HCT116 (cell line): ENCODE data around the gene NTRK3. TPM values are rescaled to one million over a fixed set of nuclear protein-coding genes. Genes with fewer than 3 reads are reported as not detected.

ENCODE experiments used
- ATAC-seq: fragments of 200-7000 bp; cut with Tn5 transposase; 2 replicates; pipeline ENCODE4 v1.9.1; 2020; ENCODE audit warnings: mild to moderate bottlenecking, moderate library complexity
- BruUV-seq: library from RNA; stranded (reverse); fragments of 400-500 nt; replicated peaks from 2 replicates; lab custom pipeline; 2021; lab: Mats Ljungman, UMichigan
- CTCF ChIA-PET: fragments of 300-600 bp; sonication (Branson Sonifier 250); formaldehyde crosslinking; loops from one replicate; lab custom pipeline; 2021; ENCODE audit warnings: antibody characterized with exemption; lab: Charles Lee
- POLR2A ChIA-PET: fragments of 300-600, 350-600 bp; sonication (Branson Sonifier 250); formaldehyde crosslinking; loops from one replicate; lab custom pipeline; 2021; ENCODE audit warnings: antibody characterized with exemption; lab: Charles Lee
- RAD21 ChIA-PET, 2 experiments: fragments of 300-600 bp; sonication (Branson Sonifier 250); formaldehyde crosslinking; loops; one replicate each; lab custom pipeline; 2023; ENCODE audit warnings: low total read pairs in 2 of 2; ENCODE audit not compliant: uncharacterized antibody in 2 of 2, unreplicated experiment in 2 of 2, low non-redundant PET in 1 of 2; lab: Charles Lee
- DNase-seq: peaks from one replicate; pipeline ENCODE4 v3.0.0-alpha.2; 2010; ENCODE audit warnings: low read depth, low spot score
- H2AFZ ChIP-seq: fragments of 200-600 bp; shearing (Covaris generic), sonication (generic); 2 replicates; pipeline ENCODE4 v1.6.1; 2017; ENCODE audit warnings: low read depth, mixed run types, mixed read lengths, antibody characterized with exemption, low read length; ENCODE audit not compliant: poor library complexity, severe bottlenecking
- H3K27ac ChIP-seq: 2 replicates; pipeline ENCODE4 v1.5.1; 2012; ENCODE audit warnings: low read depth, low read length
- H3K27me3 ChIP-seq: fragments of 200-600 bp; sonication (generic); 2 replicates; pipeline ENCODE4 v1.6.1; 2016; ENCODE audit warnings: mixed run types, low read length, mixed read lengths; ENCODE audit not compliant: insufficient read depth
- H3K36me3 ChIP-seq, 2 experiments: fragments of 200-500 bp in 1 of 2; fragments of 200-600 bp in 1 of 2; sonication (Bioruptor generic) in 1 of 2; sonication (generic) in 1 of 2; 2 replicates each; pipeline versions ENCODE4 v1.5.1 to v1.6.1; 2014 to 2016; ENCODE audit warnings: low read length in 2 of 2, inconsistent platforms in 1 of 2, mixed read lengths in 1 of 2, mixed run types in 1 of 2; ENCODE audit not compliant: insufficient read depth in 2 of 2, control insufficient read depth in 1 of 2
- H3K4me1 ChIP-seq, 2 experiments: fragments of 200-600 bp in 1 of 2; sonication (generic) in 1 of 2; 2 replicates each; pipeline versions ENCODE4 v1.5.1 to v1.6.1; 2012 to 2017; ENCODE audit warnings: low read length in 2 of 2, inconsistent platforms in 1 of 2, mild to moderate bottlenecking in 1 of 2, mixed read lengths in 1 of 2, mixed run types in 1 of 2, moderate library complexity in 1 of 2; ENCODE audit not compliant: insufficient read depth in 2 of 2, control insufficient read depth in 1 of 2
- H3K4me2 ChIP-seq: fragments of 200-600 bp; sonication (generic); 2 replicates; pipeline ENCODE4 v1.6.1; 2017; ENCODE audit warnings: mixed run types, low read length, mixed read lengths
- H3K4me3 ChIP-seq, 2 experiments: fragments of 200-600 bp in 1 of 2; sonication (generic) in 1 of 2; replicated peaks in 1 of 2; 2 replicates each; pipeline ENCODE4 v1.5.1; 2011 to 2016; ENCODE audit warnings: low read length in 2 of 2, control low read depth in 1 of 2, low read depth in 1 of 2, mild to moderate bottlenecking in 1 of 2, mixed read lengths in 1 of 2, mixed run types in 1 of 2
- H3K79me2 ChIP-seq: fragments of 200-600 bp; sonication (generic); 2 replicates; pipeline ENCODE4 v1.6.1; 2017; ENCODE audit warnings: mild to moderate bottlenecking, mixed run types, low read length, moderate library complexity, mixed read lengths; ENCODE audit not compliant: insufficient read depth
- H3K9ac ChIP-seq: fragments of 200-600 bp; sonication (generic); 2 replicates; pipeline ENCODE4 v1.6.1; 2016; ENCODE audit warnings: low read length, mixed read lengths
- H3K9me2 ChIP-seq: fragments of 200-600 bp; sonication (generic), shearing (Covaris generic); 2 replicates; pipeline ENCODE4 v1.6.1; 2017; ENCODE audit warnings: mixed run types, mild to moderate bottlenecking, moderate library complexity; ENCODE audit not compliant: insufficient read depth
- H3K9me3 ChIP-seq, 2 experiments: fragments of 200-500 bp in 1 of 2; fragments of 200-600 bp in 1 of 2; sonication (Bioruptor generic) in 1 of 2; sonication (generic) in 1 of 2; 2 replicates each; pipeline ENCODE4 v1.6.1; 2014 to 2017; ENCODE audit warnings: low read length in 2 of 2, mixed read lengths in 2 of 2, inconsistent platforms in 1 of 2, low read depth in 1 of 2, mild to moderate bottlenecking in 1 of 2, mixed run types in 1 of 2, moderate library complexity in 1 of 2; ENCODE audit not compliant: control insufficient read depth in 1 of 2, insufficient read depth in 1 of 2
- H4K20me1 ChIP-seq: fragments of 200-600 bp; sonication (generic), shearing (Covaris generic); 2 replicates; pipeline ENCODE4 v1.6.1; 2017; ENCODE audit warnings: mixed run types, mild to moderate bottlenecking, moderate library complexity; ENCODE audit not compliant: insufficient read depth
- ATF3 ChIP-seq: IDR thresholded peaks from 2 replicates; pipeline ENCODE4 v1.6.1; 2012
- CEBPB ChIP-seq: IDR thresholded peaks from 2 replicates; pipeline ENCODE4 v1.6.1; 2012; ENCODE audit warnings: low read depth
- ELF1 ChIP-seq: IDR thresholded peaks from 2 replicates; pipeline ENCODE4 v1.6.1; 2012; ENCODE audit warnings: low read depth, borderline replicate concordance
- EZH2 ChIP-seq: fragments of 200-600 bp; sonication (generic); IDR thresholded peaks from 2 replicates; pipeline ENCODE4 v1.6.1; 2017; ENCODE audit warnings: antibody characterized with exemption, mixed run types
- EZH2phosphoT487 ChIP-seq: fragments of 200-600 bp; IDR thresholded peaks from 2 replicates; pipeline ENCODE4 v1.6.1; 2018; ENCODE audit warnings: antibody characterized with exemption, borderline replicate concordance
- FOSL1 ChIP-seq: IDR thresholded peaks from 2 replicates; pipeline ENCODE4 v1.6.1; 2012; ENCODE audit warnings: low read depth
- JUND ChIP-seq: IDR thresholded peaks from 2 replicates; pipeline ENCODE4 v1.6.1; 2012
- POLR2AphosphoS5 ChIP-seq: IDR thresholded peaks from 2 replicates; pipeline ENCODE4 v1.6.1; 2011; ENCODE audit warnings: mild to moderate bottlenecking, low read depth, low read length, moderate library complexity
- RAD21 ChIP-seq: IDR thresholded peaks from 2 replicates; pipeline ENCODE4 v1.6.1; 2012; ENCODE audit warnings: low read depth, mild to moderate bottlenecking
- REST ChIP-seq: IDR thresholded peaks from 2 replicates; pipeline ENCODE4 v1.6.1; 2012; ENCODE audit warnings: low read depth
- SP1 ChIP-seq: IDR thresholded peaks from 2 replicates; pipeline ENCODE4 v1.6.1; 2012; ENCODE audit warnings: low read depth
- TCF7L2 ChIP-seq: IDR thresholded peaks from 2 replicates; pipeline ENCODE4 v1.7.0; 2011; ENCODE audit warnings: borderline replicate concordance, inconsistent platforms; ENCODE audit not compliant: insufficient read depth, insufficient read length; ENCODE audit errors: extremely low read depth
- YY1 ChIP-seq: IDR thresholded peaks from 2 replicates; pipeline ENCODE4 v1.6.1; 2011; ENCODE audit warnings: low read length, low read depth, moderate library complexity, mild to moderate bottlenecking; ENCODE audit not compliant: insufficient replicate concordance; ENCODE audit errors: extremely low read depth
- ZFX ChIP-seq: fragments of 450-650 bp; IDR thresholded peaks from 2 replicates; pipeline ENCODE4 v1.6.1; 2017
- ZNF274 ChIP-seq: fragments of 200-500 bp; sonication (Bioruptor generic); IDR thresholded peaks from 2 replicates; pipeline ENCODE4 v1.6.1; 2014; ENCODE audit warnings: mild to moderate bottlenecking, low read depth, low read length, inconsistent platforms
- intact Hi-C: fragments of 100-400 bp; cut with micrococcal nuclease; formaldehyde crosslinking; loops from 2 replicates; pipeline ENCODE4 v1.10.0; 2022
- total RNA-seq: library from RNA; stranded (reverse); gene quantifications from one replicate; pipeline ENCODE4 v1.2.1, GENCODE V29; 2021; ENCODE audit not compliant: unreplicated experiment

The NTRK3 gene
- total RNA-seq, 1 experiment from 2014 or later, result not detected

- no peaks in the 10 kb centered on the region for H3K4me1 ChIP-seq
- DNase-seq (no peak), ATAC-seq (no peak)
- ChIA-PET RAD21 (no interaction called here), CTCF (no interaction called here), POLR2A (no interaction called here)
- H3K9me3 ChIP-seq, result peaks cover 0 to 19% of the 10 kb centered on the region in 2 experiments; a peak in 2 of 4 replicates
- no peak overlapping the region for H2AFZ ChIP-seq
- H3K9ac ChIP-seq, result no peak overlapping the region
- no peaks in the 10 kb centered on the region for H3K36me3 ChIP-seq
- no peak overlapping the region for H3K27ac ChIP-seq
- H4K20me1 ChIP-seq, result no peaks in the 10 kb centered on the region
- H3K4me3 ChIP-seq, result no peak overlapping the region
- intact Hi-C loops, result no loop called here
- no peak overlapping the region for H3K4me2 ChIP-seq
- H3K79me2 ChIP-seq, result no peaks in the 10 kb centered on the region
- TF ChIP-seq RAD21 (no peak), ZFX (no peak)
- H3K9me2 ChIP-seq, result no peaks in the 10 kb centered on the region
- no peaks in the 10 kb centered on the region for H3K27me3 ChIP-seq
- BruUV-seq, result no TSS peak
These were observed 427.9 kb downstream of the NTRK3 start for GRCh38 chr15:87828608-87829007.

- DNase-seq (no peak), ATAC-seq (no peak)
- BruUV-seq, result no TSS peak
- Histone ChIP-seq H3K4me3 (no peak overlapping the region), H3K9me2 (no peaks in the 10 kb centered on the region), H3K9me3 (peaks cover 0 to 24% of the 10 kb centered on the region in 2 experiments; a peak in 2 of 4 replicates), H3K27ac (no peak overlapping the region), H4K20me1 (no peaks in the 10 kb centered on the region), H3K4me2 (no peak overlapping the region), H3K27me3 (no peaks in the 10 kb centered on the region), H3K79me2 (no peaks in the 10 kb centered on the region), H3K36me3 (no peaks in the 10 kb centered on the region), H3K9ac (no peak overlapping the region), H2AFZ (no peak overlapping the region), H3K4me1 (no peaks in the 10 kb centered on the region)
- ChIA-PET RAD21 (no interaction called here), POLR2A (no interaction called here), CTCF (no interaction called here)
- TF ChIP-seq POLR2AphosphoS5 (no peak), YY1 (no peak), EZH2phosphoT487 (no peak), ELF1 (no peak), TCF7L2 (no peak), SP1 (no peak), EZH2 (no peak), REST (no peak), FOSL1 (no peak), CEBPB (no peak), JUND (no peak), ATF3 (no peak), ZNF274 (no peak)
- intact Hi-C loops, result no loop called here
These were observed 429.4 kb downstream of the NTRK3 start for GRCh38 chr15:87827131-87827530.
